DMS79 (cell line): ENCODE measurements around the gene MYH1.
"Not testable (repeated sequence)": the region's sequence is repeated elsewhere in the genome, so short reads cannot be mapped to it uniquely, and the experiment has no call there.

Source experiments
- DNase-seq: peaks from one replicate; lab custom pipeline; 2025; lab: John Stamatoyannopoulos, UW

MYH1 gene

DNA sequence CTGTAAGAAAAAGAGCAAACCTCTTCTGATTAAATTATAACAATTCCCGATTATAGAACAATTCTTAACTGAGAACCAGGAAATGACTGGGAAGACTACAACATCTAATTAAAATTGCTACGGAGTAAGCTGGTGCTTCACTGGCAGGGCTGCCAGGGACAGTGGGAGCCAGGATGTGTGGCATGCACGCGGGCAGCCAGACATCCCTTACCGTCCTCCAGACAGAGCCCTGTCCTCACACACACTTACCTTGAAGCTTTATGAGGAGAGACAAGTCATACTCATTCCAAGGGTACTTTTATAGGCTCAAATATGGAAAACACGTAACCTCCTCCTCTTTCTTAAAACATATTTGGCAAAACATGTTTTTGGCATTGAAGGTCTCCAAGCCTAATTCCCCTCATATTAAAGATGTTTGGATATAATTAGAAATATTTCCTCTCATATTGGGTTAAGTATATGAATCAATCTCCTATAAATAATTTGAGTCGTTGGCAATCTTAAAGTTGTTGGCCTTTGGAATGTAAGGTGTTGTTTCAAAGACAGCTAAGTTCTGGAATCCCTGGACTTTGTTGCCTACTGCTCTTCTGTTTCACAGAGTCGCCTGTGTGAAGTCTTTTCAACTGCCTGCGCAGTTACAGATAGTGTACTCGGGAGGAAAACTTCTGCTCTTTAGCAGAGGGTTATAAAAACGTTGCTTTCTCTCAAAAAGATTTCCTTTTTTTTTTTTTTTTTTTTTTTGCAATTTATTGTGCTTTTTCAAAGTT is at the start of gene MYH1:
Gene MYH1 (minus strand): TSS at position 272 of the 767 bp plus-strand sequence. CDS start 1,900 bp downstream, outside the sequence.
- DNase-seq, result no peak

DNA sequence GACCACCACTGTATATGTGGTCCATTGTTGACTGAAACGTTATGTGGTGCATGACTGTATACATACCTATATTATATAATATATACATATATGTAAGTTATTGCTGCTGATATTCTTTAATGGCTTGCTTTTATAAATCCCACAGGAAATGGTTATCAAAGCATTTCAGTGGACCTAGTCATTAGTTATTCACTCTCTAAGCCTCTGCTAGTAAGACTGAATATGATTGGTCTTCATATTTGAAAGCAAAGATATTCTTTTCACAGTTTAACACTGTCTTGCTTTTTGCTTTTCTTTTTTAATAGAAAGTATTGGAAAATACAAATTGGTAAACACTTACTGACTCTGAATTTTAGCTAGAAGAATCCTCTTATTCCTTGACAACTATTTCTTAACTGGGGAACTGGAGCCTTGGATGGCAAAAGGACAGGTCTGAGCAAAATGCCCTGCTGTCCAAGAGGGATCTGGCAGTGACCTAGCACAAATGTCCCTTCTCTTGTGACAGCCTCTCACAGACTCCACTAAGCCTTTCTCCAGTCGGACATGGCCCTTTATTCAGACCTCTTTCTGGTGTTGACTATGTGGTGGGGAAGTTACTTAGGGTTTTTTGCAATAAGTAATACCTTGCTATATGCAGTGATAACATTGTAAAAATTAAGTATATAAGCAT is 45.8 kb upstream of the MYH1 start:
- DNase-seq, result no peak

DNA sequence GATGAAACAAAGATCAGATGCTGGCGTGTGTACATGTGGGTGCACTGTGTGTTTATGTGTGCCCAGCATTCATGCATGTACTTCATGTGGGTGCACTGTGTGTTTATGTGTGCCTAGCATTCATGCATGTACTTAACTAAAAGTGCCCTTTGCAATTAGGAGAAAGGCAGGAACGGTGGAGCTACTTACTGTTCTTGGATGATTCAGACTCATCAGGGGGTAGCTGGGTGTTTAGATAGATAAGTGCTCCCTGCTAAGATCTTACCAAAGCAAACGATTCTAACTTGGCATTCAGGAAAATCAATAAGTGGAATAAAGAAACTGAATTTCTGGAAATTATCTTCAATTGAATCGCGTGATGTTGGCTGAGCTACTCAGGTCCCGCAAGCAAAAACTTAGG is 39.7 kb upstream of the MYH1 start:
- no peak for DNase-seq

DNA sequence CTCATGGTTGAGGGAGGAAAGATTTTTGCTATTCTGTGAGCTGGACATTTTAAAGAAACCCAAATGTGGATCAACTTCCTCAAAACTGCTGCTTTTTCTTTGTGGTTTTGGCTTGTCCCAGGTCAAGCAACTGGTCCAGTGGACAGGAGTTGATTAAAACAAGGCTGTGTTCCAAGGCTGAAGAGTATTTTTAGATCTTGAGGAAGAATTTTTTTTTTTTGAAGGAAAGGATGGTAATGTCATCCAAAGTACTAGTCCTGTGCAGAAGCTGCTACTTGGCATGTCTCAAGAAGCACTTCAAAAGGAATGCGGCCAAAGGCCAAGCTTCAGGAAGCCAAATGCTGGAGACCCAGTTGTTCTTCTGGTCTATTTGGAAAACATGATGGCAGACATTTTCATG is 39.1 kb upstream of the MYH1 start:
- DNase-seq, result no peak

DNA sequence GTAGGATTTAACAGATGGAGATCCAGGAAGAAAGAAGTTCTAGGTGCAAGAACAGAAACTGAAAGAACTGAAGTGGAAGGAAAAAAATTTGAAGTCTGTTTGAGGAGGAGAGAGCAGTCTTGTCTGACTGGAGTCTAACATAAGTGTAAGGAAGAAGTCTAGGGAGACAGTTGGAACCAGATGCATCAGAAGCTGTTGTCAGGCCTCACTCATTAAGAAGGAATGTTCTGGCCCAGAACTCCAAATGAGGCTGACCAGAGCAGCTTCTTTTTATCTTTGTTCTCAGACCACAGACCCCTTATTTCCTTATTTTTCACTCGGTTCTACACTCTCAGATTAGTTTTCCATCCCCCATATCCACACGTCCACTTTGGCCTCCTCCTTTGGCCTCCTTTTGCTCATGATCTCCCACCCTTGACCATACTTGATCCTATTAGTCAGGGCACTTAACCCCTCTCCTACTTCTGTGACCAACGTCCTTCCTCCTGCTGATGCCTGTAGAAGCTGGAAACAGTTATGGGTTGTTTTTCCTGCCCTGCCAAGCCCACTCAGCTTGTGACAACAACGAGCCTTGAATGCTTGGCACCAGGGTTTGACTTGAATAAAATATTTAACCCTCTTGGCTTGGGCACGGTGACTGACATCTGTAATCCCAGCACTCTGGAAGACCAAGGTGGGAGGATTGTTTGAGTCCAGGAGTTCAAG is 38.1 kb upstream of the MYH1 start:
- no peak for DNase-seq

DNA sequence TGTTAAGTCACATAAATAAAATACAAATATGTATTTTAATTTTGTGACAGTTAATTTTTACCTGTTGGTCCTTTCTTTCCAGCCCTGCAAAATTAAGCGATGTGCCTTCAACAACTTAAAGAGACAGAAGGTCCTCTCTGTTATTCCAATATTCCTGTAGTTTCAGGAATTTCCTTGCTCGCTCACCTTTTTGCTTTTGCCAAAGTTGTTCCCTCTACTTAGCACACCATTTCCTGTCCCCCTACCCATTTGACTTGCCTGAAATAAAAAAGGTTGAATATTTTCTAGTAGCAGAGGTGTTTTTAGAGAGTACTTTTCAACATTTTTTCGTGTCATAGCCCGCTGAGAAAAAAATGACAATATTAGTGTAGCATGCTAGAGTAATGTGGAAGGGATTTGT is 31.7 kb upstream of the MYH1 start:
- DNase-seq, result no peak

DNA sequence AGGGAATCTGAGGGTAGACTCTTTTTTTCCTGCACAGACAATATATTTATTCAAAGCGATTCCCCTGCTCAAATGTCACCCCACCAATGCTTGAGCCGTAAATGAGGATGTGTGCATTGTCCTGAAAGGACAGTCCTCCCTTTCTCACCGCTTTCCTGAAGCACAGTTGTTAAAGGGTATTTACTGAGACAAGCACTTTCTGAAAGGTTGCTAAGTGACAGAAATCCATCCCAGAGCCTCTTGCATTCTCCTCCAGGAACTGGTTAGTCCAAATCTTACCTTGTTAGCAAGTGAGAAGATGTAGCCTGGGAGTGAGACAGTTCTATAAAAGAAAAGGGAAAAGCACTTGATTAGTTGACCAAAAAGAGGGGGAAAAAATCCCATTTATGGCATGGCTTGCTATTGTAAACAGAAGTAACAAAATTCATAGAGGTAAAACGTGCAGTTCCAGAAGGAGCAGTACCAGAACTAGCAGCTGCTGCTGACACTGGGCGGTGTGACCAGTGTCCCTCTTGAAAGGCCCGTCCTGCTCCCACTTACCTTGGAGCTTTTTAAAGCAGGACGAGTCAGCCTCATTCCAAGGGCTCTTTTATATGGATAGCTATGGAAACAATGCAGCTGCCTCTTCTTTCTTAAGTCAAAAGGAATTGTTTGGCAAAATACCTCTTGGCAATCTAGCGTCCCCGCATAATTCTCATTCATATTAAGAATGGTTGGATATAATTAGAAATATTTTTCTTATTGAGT is 30.9 kb upstream of the MYH1 start, which contains the start of gene MYH2:
Gene MYH2 (minus strand): TSS at position 563 of the 747 bp plus-strand sequence. CDS start 1,738 bp downstream, outside the sequence.
- no peak for DNase-seq

DNA sequence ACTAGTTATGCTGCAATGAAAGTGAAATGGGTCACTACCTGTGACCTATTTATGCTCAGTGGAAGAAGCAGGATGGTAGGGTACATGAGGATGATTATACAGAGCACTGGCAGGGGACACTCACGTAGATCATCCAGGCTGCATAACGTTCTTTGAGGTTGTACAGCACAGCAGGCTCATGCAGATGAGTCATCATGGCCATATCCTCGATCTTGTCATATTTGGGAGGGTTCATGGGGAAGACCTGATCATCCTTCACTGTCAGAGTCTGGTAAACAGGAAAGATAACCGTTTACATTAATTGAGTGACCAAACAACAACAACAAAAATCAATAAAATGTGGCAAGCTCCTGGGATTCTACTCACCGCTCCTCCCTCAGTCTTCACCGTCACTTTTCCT is 29.0 kb upstream of the MYH1 start:
- no peak for DNase-seq

DNA sequence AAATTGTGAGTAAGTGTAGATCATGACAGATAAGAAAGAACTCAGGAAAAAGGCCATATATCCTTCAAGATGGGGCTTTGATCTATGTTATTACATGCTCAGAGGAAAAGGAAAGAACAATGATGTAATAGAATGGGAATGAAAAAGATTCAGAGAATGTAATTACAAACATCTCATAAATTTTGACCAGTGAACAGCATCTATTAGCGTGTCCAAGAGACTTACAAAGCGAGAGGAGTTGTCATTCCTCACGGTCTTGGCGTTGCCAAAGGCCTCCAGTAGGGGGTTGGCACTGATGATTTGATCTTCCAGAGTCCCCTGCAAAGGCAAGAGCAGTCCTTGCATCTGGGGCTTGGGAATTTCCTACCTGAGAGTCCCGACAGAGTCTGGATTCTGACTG is 25.1 kb upstream of the MYH1 start:
- DNase-seq, result not testable (repeated sequence)

DNA sequence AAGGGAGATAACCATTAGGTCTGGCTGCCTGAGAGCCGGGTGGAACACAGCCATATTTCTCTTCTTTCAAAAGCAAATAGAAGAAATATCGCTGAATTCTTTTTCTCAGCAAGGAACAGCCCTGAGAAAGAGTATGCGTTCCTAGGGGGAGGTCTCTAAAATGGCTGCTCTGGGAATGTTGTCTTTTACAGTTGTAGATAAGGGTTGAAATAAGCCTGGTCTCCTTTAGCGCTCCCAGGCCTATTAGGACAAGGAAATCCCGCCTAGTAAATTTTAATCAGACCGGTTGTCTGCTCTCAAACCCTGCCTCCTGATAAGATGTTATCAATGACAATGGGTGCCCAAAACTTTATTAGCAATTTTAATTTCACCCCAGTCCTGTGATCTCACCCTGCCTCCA is 22.8 kb upstream of the MYH1 start:
- not testable (repeated sequence) for DNase-seq

DNA sequence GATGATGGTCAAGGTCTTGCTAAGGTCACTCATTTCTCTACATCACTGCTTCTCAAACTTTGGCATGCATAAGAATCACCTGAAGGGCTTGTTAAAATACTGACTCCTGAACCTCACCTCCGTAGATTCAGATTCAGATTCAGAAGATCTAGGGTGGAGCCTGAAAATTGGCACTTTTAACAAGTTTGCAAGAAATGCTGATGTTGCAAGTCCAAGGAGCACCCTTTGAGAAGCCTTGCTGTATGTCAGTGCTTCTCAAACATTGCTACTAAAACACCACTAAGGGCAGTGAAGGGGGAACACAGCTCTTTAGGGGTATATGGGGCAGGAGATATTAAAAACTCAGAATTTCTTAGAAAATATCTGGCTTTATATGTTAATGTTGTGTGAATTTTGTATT is 13.7 kb upstream of the MYH1 start:
- DNase-seq, result no peak

DNA sequence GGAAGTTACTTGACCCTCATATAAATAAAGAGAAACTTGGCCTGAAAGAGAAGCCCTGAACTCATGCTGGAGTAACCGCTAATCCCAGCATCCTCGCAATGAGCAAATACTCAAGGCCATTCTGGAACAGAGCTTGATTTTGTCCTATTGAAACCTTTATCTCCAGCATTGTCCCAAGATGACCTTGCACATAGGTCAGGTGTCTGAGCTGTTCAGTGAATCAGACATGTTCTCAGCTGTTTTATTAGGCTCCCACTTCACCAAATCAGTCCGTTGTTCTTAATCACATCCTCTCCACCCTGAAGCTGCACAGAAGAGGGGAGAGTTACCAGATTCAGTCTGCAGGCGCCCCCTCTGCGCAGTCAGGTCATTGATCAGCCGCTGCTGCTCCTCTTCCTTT is 9.1 kb upstream of the MYH1 start:
- no peak for DNase-seq

DNA sequence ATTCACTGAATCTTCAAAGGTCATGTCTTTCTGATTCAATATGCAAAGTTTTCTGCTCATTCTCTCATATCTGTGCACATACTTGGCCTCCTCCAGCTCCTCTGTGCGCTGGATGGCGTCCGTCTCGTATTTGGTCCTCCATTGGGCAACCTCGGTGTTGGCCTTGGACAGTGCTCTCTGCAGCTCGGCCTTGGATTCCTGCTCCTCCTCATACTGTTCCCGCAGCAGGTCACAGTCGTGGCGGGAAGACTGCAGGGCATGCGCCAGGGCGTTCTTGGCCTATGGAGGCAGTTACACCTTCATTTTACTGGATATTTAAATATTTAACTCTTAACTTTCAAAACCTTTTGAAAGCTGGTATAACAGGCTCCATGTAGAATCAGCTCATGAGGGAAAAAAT is 8.2 kb upstream of the MYH1 start:
- DNase-seq, result no peak

DNA sequence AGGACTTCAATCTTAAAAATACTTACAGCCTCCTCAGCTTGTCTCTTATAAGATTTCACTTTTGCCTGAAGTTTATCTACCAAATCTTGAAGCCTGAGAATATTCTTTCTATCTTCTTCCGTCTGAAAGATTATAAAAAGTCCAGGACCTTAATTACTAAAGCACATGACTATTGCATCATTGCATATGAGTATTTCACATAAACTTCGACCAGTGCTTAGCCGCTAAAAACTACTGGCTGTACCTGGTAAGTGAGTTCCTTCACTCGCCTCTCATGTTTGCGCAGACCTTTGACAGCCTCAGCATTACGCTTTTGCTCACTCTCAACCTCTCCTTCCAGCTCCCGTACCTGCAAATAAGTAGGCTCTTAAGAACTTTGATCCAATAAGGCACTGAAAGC is 4.7 kb upstream of the MYH1 start:
- DNase-seq, result no peak

DNA sequence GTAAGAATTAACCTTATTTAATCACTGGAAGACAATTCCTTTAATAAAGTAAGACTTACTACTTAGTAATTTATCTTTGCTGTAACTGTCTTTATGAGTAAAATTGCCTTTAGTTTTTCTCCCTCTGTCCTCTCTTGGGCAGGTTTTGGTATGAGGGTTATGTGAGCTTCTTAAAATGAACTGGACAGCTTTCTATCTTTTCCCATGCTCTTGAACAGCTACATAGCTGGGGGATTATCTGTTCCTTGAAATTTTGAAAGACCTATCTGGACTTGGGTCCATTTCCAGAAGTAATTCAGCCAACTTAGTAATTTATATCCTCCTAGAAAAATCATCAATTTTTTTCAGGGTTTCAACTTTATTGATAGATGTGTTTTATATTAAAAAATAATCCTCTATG is 3.6 kb upstream of the MYH1 start:
- DNase-seq, result no peak

DNA sequence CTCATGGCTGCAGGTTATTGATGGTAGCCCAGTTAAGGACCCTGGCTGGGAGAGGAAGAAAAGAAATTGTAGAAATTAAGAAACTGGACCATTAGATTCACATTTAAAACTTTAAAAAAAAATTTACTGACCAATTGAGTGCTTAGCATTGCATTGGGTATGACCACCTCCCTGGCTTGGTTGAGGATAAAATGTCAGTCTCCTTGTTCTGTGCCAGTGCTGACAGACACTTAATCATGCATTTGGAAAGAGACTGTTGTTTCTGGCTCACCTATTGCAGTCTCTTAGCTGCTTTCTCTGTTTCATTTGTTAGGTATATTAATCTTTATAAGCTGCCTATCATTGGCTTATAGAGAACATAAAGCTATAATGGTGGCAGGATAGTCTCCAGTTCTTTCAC is 1.7 kb downstream of the MYH1 start:
- DNase-seq, result no peak

DNA sequence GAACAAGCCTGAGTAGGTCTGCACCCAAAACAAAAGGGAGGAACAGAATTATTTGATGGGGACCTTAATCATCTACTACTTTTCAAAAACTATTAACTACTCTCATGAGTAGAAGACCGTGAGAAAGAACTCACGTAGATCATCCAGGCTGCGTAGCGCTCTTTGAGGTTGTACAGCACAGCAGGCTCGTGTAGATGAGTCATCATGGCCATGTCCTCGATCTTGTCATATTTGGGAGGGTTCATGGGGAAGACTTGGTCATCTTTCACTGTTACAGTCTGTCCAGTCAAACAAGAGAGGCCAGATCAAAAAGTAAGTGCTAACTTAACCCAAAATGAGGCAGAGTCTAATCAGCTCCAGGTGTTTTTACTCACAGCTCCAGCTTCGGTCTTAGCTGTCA is 2.3 kb downstream of the MYH1 start:
- DNase-seq, result no peak

DNA sequence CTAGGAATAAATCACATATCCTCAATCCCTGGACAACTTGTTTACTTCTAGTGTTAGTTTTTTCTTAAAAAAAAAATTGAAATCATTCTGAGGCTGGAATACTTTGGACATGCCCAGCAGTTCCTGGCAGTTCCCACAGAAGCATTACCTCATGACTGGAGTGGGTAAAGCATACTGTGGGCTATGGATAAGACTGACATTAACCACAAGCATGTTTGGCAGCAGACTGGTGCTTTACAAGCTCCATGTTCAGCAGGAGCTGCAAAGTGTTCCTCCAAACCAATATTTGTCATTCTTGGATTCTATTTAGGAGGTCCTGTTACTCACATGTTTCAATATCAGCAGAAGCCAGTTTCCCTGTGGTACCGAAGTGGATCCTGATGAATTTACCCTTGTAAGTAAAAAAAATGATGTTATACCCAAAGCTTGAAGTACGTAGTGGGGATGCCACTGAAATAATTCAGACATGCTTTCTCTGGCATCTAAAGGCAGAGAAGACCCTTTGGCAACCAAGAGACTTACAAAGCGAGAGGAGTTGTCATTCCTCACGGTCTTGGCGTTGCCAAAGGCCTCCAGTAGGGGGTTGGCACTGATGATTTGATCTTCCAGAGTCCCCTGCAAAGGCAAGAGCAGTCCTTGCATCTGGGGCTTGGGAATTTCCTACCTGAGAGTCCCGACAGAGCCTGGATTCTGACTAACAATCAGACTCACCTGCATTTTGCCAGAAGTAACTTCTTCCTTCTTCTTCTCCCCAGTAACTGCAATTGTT is 4.9 kb downstream of the MYH1 start:
- no peak for DNase-seq

DNA sequence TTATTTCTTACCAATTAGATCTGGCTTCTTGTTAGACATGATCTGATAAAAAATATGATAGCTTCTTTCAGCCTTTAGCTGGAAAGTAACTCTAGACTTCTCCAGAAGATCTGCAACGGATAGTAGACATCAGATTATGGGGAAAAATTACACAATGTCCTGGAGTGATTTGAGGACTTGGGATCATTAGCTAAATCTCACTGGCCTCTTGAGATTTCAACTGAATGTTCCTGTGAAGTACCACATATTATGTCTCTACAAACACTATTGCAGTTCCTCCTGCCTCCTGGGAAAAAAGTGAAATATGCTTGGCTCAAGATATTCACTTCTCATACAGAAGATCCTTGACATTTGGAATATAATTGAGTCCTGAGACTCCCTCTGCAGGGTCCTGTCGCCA is 5.5 kb downstream of the MYH1 start:
- DNase-seq, result no peak

DNA sequence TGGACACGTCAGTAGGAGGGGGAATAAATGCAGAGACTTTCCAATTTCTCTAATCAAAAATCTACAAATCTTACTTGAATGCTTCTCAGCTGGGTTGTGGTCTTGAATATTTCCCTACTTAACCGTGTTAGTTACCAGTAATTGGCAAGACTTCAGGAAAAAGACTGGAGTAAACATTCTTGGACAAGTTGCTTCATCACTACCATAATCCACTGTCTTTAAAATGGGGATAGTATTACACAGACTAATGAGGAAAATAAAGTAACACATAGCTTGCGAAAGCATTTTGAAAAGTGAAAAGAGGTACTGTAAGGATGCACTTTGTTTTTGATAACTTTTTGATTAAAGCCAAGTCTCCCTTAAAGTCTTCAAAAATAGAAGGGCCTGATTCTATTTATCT is 18.4 kb downstream of the MYH1 start:
- no peak for DNase-seq

DNA sequence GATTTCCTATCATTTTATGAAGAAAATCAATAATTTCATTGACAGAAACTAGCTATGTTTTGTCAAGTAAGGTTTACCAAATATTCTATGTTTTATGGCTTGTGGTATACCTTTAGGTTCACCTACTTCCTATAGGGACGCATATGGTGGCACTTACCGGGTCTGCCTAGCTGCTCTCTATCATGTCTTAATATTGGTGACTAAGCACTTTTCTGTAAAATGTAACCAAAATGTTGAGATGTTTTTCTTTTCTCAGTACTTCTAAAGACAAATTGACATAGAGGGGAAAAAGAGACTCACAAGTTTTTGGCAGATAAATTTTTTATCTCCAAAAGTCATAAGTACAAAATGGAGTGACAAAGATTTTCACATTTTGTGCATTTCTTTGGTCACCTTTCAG is 26.3 kb downstream of the MYH1 start:
- no peak for DNase-seq

DNA sequence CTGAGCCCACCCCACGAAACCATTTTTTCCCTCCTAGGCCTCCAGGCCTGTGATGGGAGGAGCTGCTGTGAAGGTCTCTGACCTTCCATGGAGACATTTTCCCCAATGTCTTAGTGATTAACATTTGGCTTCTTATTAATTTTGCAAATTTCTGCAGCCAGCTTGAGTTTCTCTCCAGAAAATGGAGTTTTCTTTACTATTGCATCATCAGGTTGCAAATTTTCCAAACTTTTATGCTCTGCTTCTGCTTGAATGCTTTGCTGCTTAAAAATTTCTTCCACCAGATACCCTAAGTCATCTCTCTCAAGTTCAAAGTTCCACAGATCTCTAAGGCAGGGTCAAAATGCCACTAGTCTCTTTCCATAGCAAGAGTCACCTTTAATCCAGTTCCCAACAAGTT is 36.1 kb downstream of the MYH1 start:
- no peak for DNase-seq
